ENCODE results near the gene TMEM89. TPM values are rescaled to one million over a fixed set of nuclear protein-coding genes. Genes with fewer than 3 reads are reported as not detected.
A peak's percentile ranks its signal among the peaks of the same experiment; 100 is the strongest.

The TMEM89 gene
- total and polyA plus RNA-seq, 2 experiments from 2014 or later, result not detected

DNA sequence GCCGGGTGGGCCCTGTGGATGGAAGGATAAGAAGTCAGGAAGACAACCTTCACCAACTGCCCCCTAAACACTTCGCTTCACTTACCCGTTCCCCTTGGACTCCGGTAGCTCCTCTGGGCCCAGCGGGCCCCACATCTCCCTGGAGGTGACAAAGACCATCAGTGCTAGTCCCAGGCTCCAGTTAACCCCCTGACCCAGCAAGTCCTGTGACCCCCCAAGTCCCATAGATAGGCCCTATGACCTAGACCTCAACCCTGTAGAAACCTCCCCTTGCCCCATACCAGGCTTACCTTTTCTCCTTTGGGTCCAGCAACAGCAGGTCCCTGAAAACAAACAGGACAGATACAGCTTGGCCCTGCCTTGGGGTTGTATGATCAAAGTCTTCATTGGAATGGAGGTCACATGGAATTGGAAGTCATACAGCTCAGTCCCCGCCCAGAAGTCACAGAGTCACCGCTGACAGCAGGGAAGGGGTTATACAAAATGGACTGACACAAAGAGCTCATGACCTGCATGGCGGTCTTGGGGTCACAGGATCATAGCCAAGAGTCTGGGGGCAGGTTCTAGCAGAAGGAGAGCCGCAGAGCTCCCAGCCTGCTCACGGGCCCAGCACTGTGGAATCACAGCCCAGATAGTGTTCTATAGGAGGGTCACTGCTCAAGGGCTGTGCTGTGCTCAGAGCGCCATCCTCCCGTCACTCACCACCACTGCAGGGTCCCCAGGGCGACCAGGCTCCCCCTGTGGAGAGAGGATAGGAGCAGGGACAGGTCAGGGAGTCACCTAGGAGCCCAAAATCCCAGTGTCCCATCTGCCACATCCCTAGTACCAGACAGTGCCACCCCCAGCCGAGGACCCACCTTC, 39.7 kb downstream of the TMEM89 start:
- no peak for DNase-seq (ENCODE audit: low spot score)
- no peaks in the 10 kb centered on the region for H3K27me3 Mint-ChIP-seq (ENCODE audit: insufficient read depth, low read depth, poor library complexity)
- no peak overlapping the region for H3K27ac Mint-ChIP-seq
- H3K27ac ChIP-seq (ENCODE audit: low read depth), result no peak overlapping the region
- H3K4me2 ChIP-seq, result no peak overlapping the region
- TF ChIP-seq ZNF114 (CRISPR knock-in tag; IDR thresholded peaks at IDR 0.05), result no peak
- TF ChIP-seq, protein P1, sequence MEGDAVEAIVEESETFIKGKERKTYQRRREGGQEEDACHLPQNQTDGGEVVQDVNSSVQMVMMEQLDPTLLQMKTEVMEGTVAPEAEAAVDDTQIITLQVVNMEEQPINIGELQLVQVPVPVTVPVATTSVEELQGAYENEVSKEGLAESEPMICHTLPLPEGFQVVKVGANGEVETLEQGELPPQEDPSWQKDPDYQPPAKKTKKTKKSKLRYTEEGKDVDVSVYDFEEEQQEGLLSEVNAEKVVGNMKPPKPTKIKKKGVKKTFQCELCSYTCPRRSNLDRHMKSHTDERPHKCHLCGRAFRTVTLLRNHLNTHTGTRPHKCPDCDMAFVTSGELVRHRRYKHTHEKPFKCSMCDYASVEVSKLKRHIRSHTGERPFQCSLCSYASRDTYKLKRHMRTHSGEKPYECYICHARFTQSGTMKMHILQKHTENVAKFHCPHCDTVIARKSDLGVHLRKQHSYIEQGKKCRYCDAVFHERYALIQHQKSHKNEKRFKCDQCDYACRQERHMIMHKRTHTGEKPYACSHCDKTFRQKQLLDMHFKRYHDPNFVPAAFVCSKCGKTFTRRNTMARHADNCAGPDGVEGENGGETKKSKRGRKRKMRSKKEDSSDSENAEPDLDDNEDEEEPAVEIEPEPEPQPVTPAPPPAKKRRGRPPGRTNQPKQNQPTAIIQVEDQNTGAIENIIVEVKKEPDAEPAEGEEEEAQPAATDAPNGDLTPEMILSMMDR (conservative IDR thresholded peaks at IDR 0.05; ENCODE audit: low read depth in 2 of 2), result peak in 1 of 2 experiments; percentile 23; a peak in 2 of 4 replicates
- H3K4me1 ChIP-seq (ENCODE audit: insufficient read depth), result no peaks in the 10 kb centered on the region
- H3K4me3 Mint-ChIP-seq, result no peak overlapping the region
- no peaks in the 10 kb centered on the region for H3K4me1 Mint-ChIP-seq
- no peaks in the 10 kb centered on the region for H3F3A ChIP-seq (replicated peaks; ENCODE audit: low read depth)
- no peaks in the 10 kb centered on the region for H4K20me1 ChIP-seq (replicated peaks; ENCODE audit: insufficient read depth)
- H3K9me3 Mint-ChIP-seq, result no peaks in the 10 kb centered on the region; the same call in 2 of the 3 replicates
- H3K9me2 ChIP-seq (ENCODE audit: insufficient read depth), result no peaks in the 10 kb centered on the region
- H3K4me3 ChIP-seq, result no peak overlapping the region
- peaks cover 4% of the 10 kb centered on the region; the same call in 2 of the 3 replicates for H3K36me3 Mint-ChIP-seq (ENCODE audit: low read depth)
- no peaks in the 10 kb centered on the region for H3K36me3 ChIP-seq (ENCODE audit: insufficient read depth)
- H3K79me2 ChIP-seq (replicated peaks; ENCODE audit: insufficient read depth), result no peaks in the 10 kb centered on the region
- H3K27me3 ChIP-seq (ENCODE audit: insufficient read depth), result no peaks in the 10 kb centered on the region
- no peak overlapping the region for H2AFZ ChIP-seq
- ATAC-seq, result no peak

DNA sequence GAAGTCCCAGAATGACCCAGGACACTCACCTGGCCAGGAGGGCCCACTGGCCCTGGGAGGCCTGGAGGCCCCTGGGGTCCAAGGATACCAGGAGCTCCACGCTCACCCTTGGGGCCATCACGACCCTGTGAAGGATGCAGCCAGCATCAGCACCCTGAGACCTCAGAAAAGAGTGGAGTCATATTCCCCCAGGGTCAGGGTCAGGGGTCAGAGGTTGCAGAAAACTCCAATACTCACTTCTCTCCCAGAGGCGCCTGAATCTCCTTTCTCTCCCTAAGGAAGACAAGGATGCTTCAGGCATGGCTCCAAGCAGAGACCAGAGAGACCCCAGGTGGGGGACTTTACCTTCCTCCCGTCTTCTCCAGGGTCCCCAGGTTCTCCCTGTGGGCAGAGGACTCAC, 44.9 kb downstream of the TMEM89 start:
- no peaks in the 10 kb centered on the region for H3K9me2 ChIP-seq (ENCODE audit: insufficient read depth)
- Mint-ChIP-seq H3K4me1 (no peaks in the 10 kb centered on the region), H3K9me3 (no peaks in the 10 kb centered on the region), H3K27me3 (ENCODE audit: insufficient read depth, low read depth, poor library complexity) (no peaks in the 10 kb centered on the region), H3K36me3 (ENCODE audit: low read depth) (peaks cover 3% of the 10 kb centered on the region; the same call in 2 of the 3 replicates), H3K4me3 (no peak overlapping the region), H3K27ac (no peak overlapping the region)
- no peaks in the 10 kb centered on the region for H3K27me3 ChIP-seq (ENCODE audit: insufficient read depth)
- H2AFZ ChIP-seq, result no peak overlapping the region
- H3K79me2 ChIP-seq (replicated peaks; ENCODE audit: insufficient read depth), result no peaks in the 10 kb centered on the region
- DNase-seq (ENCODE audit: low spot score), result no peak
- no peaks in the 10 kb centered on the region for H3F3A ChIP-seq (replicated peaks; ENCODE audit: low read depth)
- no peaks in the 10 kb centered on the region for H4K20me1 ChIP-seq (replicated peaks; ENCODE audit: insufficient read depth)
- no peak for TF ChIP-seq NANOG (IDR thresholded peaks at IDR 0.05; ENCODE audit: borderline replicate concordance)
- no peak for TF ChIP-seq EZH2 (IDR thresholded peaks at IDR 0.05; ENCODE audit: low read depth, unreplicated experiment)
- TF ChIP-seq STAT1 (IDR thresholded peaks at IDR 0.05; ENCODE audit: unreplicated experiment), result no peak
- no peak for TF ChIP-seq JUNB (IDR thresholded peaks at IDR 0.05; ENCODE audit: unreplicated experiment)
- TF ChIP-seq ZNF331 (CRISPR knock-in tag; IDR thresholded peaks at IDR 0.05; ENCODE audit: low read depth), result no peak
- TF ChIP-seq, protein P2, sequence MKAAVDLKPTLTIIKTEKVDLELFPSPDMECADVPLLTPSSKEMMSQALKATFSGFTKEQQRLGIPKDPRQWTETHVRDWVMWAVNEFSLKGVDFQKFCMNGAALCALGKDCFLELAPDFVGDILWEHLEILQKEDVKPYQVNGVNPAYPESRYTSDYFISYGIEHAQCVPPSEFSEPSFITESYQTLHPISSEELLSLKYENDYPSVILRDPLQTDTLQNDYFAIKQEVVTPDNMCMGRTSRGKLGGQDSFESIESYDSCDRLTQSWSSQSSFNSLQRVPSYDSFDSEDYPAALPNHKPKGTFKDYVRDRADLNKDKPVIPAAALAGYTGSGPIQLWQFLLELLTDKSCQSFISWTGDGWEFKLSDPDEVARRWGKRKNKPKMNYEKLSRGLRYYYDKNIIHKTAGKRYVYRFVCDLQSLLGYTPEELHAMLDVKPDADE (IDR thresholded peaks at IDR 0.05), result no peak
- TF ChIP-seq, protein P3, sequence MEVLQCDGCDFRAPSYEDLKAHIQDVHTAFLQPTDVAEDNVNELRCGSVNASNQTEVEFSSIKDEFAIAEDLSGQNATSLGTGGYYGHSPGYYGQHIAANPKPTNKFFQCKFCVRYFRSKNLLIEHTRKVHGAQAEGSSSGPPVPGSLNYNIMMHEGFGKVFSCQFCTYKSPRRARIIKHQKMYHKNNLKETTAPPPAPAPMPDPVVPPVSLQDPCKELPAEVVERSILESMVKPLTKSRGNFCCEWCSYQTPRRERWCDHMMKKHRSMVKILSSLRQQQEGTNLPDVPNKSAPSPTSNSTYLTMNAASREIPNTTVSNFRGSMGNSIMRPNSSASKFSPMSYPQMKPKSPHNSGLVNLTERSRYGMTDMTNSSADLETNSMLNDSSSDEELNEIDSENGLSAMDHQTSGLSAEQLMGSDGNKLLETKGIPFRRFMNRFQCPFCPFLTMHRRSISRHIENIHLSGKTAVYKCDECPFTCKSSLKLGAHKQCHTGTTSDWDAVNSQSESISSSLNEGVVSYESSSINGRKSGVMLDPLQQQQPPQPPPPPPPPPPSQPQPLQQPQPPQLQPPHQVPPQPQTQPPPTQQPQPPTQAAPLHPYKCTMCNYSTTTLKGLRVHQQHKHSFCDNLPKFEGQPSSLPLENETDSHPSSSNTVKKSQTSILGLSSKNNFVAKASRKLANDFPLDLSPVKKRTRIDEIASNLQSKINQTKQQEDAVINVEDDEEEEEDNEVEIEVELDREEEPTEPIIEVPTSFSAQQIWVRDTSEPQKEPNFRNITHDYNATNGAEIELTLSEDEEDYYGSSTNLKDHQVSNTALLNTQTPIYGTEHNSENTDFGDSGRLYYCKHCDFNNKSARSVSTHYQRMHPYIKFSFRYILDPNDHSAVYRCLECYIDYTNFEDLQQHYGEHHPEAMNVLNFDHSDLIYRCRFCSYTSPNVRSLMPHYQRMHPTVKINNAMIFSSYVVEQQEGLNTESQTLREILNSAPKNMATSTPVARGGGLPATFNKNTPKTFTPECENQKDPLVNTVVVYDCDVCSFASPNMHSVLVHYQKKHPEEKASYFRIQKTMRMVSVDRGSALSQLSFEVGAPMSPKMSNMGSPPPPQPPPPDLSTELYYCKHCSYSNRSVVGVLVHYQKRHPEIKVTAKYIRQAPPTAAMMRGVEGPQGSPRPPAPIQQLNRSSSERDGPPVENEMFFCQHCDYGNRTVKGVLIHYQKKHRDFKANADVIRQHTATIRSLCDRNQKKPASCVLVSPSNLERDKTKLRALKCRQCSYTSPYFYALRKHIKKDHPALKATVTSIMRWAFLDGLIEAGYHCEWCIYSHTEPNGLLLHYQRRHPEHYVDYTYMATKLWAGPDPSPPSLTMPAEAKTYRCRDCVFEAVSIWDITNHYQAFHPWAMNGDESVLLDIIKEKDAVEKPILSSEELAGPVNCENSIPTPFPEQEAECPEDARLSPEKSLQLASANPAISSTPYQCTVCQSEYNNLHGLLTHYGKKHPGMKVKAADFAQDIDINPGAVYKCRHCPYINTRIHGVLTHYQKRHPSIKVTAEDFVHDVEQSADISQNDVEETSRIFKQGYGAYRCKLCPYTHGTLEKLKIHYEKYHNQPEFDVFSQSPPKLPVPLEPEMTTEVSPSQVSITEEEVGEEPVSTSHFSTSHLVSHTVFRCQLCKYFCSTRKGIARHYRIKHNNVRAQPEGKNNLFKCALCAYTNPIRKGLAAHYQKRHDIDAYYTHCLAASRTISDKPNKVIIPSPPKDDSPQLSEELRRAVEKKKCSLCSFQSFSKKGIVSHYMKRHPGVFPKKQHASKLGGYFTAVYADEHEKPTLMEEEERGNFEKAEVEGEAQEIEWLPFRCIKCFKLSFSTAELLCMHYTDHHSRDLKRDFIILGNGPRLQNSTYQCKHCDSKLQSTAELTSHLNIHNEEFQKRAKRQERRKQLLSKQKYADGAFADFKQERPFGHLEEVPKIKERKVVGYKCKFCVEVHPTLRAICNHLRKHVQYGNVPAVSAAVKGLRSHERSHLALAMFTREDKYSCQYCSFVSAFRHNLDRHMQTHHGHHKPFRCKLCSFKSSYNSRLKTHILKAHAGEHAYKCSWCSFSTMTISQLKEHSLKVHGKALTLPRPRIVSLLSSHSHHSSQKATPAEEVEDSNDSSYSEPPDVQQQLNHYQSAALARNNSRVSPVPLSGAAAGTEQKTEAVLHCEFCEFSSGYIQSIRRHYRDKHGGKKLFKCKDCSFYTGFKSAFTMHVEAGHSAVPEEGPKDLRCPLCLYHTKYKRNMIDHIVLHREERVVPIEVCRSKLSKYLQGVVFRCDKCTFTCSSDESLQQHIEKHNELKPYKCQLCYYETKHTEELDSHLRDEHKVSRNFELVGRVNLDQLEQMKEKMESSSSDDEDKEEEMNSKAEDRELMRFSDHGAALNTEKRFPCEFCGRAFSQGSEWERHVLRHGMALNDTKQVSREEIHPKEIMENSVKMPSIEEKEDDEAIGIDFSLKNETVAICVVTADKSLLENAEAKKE (CRISPR knock-in tag; IDR thresholded peaks at IDR 0.05), result no peak
- H3K4me2 ChIP-seq, result no peak overlapping the region
- no peak overlapping the region for H3K4me3 ChIP-seq
- no peaks in the 10 kb centered on the region for H3K36me3 ChIP-seq (ENCODE audit: insufficient read depth)
- no peak for ATAC-seq
- H3K4me1 ChIP-seq (ENCODE audit: insufficient read depth), result no peaks in the 10 kb centered on the region
- H3K27ac ChIP-seq (ENCODE audit: low read depth), result no peak overlapping the region

All from GM23338 (cell line).